Ureter (tissue), 1 donor: Measurements from ENCODE around the gene KNDC1. TPM values are rescaled to one million over a fixed set of nuclear protein-coding genes. Genes with fewer than 3 reads are reported as not detected.
"Not testable (repeated sequence)": the region's sequence is repeated elsewhere in the genome, so short reads cannot be mapped to it uniquely, and the experiment has no call there.

Experiments
- DNase-seq: peaks from one replicate; pipeline ENCODE4 v3.0.0-alpha.2; 2020; ENCODE audit warnings: low spot score
- total RNA-seq: library from RNA; stranded (reverse); gene quantifications from one replicate; pipeline ENCODE4 v1.2.4, GENCODE V29; 2023
- donor health status: DM: yes; HTN: yes; CAD: no.

Gene KNDC1
- total RNA-seq, 1 donor from 2014 or later = 2.2 TPM

GRCh38 chr10:133126431-133127290, 33.4 kb upstream of the KNDC1 start:
- DNase-seq = no peak

GRCh38 chr10:133127291-133128125, 32.5 kb upstream of the KNDC1 start:
- no peak for DNase-seq

DNA sequence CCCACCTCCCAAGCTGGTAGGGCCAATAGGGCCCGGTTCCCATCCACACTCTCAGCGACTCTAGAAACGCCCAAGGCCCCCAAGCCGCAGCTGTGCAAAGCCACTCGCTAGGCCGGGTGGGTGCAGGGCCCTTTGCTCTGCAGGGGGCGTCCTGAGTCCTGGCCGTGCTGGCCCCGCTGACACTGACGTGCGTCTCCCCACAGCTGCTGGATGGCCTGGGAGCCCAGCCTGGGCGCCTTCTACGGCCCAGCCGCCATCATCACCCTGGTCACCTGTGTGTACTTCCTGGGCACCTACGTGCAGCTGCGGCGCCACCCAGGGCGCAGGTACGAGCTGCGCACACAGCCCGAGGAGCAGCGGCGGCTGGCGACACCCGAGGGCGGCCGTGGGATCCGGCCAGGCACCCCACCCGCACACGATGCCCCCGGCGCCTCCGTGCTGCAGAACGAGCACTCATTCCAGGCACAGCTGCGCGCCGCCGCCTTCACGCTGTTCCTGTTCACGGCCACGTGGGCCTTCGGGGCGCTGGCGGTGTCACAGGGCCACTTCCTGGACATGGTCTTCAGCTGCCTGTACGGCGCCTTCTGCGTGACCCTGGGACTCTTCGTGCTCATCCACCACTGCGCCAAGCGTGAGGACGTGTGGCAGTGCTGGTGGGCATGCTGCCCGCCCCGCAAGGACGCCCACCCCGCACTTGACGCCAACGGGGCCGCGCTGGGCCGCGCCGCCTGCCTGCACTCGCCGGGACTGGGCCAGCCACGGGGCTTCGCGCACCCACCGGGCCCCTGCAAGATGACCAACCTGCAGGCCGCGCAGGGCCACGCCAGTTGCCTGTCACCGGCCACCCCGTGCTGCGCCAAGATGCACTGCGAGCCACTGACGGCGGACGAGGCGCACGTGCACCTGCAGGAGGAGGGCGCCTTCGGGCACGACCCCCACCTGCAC, 31.6 kb upstream of the KNDC1 start:
- no peak for DNase-seq

DNA sequence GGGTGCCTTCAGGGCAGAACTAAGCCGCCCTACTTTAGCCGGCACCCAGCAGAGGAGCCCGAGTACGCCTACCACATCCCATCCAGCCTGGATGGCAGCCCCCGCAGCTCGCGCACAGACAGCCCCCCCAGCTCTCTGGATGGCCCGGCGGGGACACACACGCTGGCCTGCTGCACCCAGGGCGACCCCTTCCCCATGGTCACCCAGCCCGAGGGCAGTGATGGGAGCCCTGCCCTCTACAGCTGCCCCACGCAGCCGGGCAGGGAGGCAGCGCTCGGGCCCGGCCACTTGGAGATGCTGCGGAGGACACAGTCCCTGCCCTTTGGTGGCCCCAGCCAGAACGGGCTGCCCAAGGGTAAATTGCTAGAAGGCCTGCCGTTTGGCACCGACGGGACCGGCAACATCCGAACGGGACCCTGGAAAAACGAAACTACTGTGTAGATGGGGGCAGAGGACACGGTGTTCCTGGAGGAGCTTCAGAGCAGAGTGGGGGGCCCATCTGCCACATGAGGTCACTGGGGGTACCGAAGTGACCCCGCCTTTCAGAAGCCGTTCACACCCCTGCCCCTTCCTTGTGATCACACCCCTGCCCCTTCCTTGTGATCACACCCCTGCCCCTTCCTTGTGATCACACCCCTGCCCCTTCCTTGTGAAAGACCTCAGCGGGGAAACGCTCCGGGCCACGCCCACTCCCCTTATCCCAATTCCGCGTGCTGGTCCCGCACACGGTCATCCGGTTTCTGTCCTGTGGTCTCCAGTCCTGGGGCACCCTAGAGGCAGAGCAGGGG, 30.8 kb upstream of the KNDC1 start:
- no peak for DNase-seq

- no peak for DNase-seq
These were observed 30.0 kb upstream of the KNDC1 start for GRCh38 chr10:133129859-133130495.

DNA sequence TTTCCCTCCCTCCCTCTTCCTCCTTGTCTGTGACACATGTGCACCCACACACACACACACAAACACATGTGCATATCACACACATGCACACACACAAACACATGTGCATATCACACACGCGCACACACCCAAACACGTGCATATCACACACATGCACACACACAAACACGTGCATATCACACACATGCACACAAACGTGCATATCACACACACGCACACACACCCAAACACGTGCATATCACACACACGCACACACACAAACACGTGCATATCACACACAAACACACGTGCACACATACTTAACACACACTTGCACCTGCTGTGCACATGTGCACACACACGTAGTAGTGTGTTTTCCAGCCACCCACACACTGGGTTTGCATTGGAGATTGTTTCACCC, 29.4 kb upstream of the KNDC1 start:
- DNase-seq = no peak

- DNase-seq = peak; percentile 39
These were observed 29.0 kb upstream of the KNDC1 start for GRCh38 chr10:133131053-133131452.

- no peak for DNase-seq
These were observed 28.1 kb upstream of the KNDC1 start for GRCh38 chr10:133131734-133132472.

GRCh38 chr10:133132473-133133291, 27.3 kb upstream of the KNDC1 start:
- no peak for DNase-seq

GRCh38 chr10:133133471-133134231, 26.4 kb upstream of the KNDC1 start:
- DNase-seq = peak; percentile 31

- DNase-seq = peak; percentile 34
These were observed 25.5 kb upstream of the KNDC1 start for GRCh38 chr10:133134411-133135115.

DNA sequence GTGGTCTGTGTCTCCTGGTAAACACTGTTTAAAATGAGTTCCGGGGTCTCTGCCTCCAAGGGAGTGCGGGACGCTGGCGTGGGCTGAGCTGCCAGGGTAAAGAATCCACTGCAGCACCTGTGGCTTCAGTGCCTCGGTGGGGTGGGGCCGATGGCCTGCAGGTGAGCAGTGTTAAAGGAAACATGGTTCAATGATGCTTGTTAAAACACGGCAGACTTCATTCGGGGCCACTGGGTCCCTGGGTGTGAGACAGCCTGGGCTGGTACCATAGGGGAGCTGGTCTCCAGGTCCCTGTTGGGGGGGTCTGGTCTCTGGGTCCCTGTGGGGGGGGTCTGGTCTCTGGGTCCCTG, 24.9 kb upstream of the KNDC1 start:
- DNase-seq = no peak

DNA sequence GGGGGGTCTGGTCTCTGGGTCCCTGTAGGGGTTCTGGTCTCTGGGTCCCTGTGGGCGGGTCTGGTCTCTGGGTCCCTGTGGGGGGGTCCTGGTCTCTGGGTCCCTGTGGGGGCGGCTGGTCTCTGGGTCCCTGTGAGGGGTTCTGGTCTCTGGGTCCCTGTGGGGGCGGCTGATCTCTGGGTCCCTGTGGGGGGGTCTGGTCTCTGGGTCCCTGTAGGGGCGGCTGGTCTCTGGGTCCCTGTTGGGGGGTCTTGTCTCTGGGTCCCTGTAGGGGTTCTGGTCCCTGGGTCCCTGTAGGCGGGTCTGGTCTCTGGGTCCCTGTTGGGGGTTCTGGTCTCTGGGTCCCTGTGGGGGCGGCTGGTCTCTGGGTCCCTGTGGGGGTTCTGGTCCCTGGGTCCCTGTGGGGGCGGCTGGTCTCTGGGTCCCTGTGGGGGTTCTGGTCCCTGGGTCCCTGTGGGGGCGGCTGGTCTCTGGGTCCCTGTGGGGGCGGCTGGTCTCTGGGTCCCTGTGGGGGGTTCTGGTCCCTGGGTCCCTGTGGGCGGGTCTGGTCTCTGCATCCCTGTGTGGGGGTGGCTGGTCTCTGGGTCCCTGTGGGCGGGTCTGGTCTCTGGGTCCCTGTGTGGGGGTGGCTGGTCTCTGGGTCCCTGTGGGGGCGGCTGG, 22.4 kb upstream of the KNDC1 start:
- not testable (repeated sequence) for DNase-seq

GRCh38 chr10:133139551-133140065, 20.4 kb upstream of the KNDC1 start:
- no peak for DNase-seq

GRCh38 chr10:133140417-133141143, 19.4 kb upstream of the KNDC1 start:
- DNase-seq = no peak
